ENCODE measurements around the gene TSPAN14. TPM values are rescaled to one million over a fixed set of nuclear protein-coding genes. Genes with fewer than 3 reads are reported as not detected.

The TSPAN14 gene
- total RNA-seq, 2 experiments from 2014 or later: 100 to 104 TPM

- CTCF ChIA-PET: interaction anchor here (0.9 to 20.7 kb wide), 3 partner anchors 10 to 75 kb away, joined by 3 to 579 read pairs (median 9); no protein-coding TSS in a partner anchor
- H3K4me1 Mint-ChIP-seq: peaks cover 40% of the 10 kb centered on the region
Measured at GRCh38 chr10:80515941-80516340, 61.8 kb downstream of the TSPAN14 start.

GRCh38 chr10:80516506-80517075 is 62.5 kb downstream of the TSPAN14 start:
- no peak for DNase-seq
- CTCF ChIA-PET: interaction anchor here (0.9 to 2.6 kb wide), 2 partner anchors 11 to 49 kb away, joined by 3 to 9 read pairs; no protein-coding TSS in a partner anchor
- peak; percentile 38 for ATAC-seq
- Mint-ChIP-seq H3K36me3 (peaks cover 55% of the 10 kb centered on the region), H3K9me3 (ENCODE audit: low read depth) (no peaks in the 10 kb centered on the region), H3K27me3 (no peaks in the 10 kb centered on the region), H3K27ac (peak overlapping the region; percentile 65), H3K4me3 (no peak overlapping the region), H3K4me1 (peaks cover 34% of the 10 kb centered on the region)

More at GRCh38 chr10:80515941-80516340, 61.8 kb downstream of the TSPAN14 start:
- Mint-ChIP-seq H3K4me3 (no peak overlapping the region), H3K36me3 (peaks cover 54% of the 10 kb centered on the region), H3K27me3 (no peaks in the 10 kb centered on the region), H3K9me3 (ENCODE audit: low read depth) (no peaks in the 10 kb centered on the region), H3K27ac (no peak overlapping the region)
- no peak for DNase-seq
- no peak for ATAC-seq

GRCh38 chr10:80517416-80518142 is 63.5 kb downstream of the TSPAN14 start:
- H3K4me3 Mint-ChIP-seq: no peak overlapping the region
- no peaks in the 10 kb centered on the region for H3K27me3 Mint-ChIP-seq
- DNase-seq: no peak
- no peak for ATAC-seq
- H3K9me3 Mint-ChIP-seq (ENCODE audit: low read depth): no peaks in the 10 kb centered on the region
- no peak overlapping the region for H3K27ac Mint-ChIP-seq
- H3K4me1 Mint-ChIP-seq: peaks cover 33% of the 10 kb centered on the region
- CTCF ChIA-PET: interaction anchor here (2.6 kb wide), 1 partner anchor 12 kb away, joined by 9 read pairs; no protein-coding TSS in a partner anchor
- peaks cover 45% of the 10 kb centered on the region for H3K36me3 Mint-ChIP-seq

- no peaks in the 10 kb centered on the region for H3K27me3 Mint-ChIP-seq
- peaks cover 38% of the 10 kb centered on the region for H3K4me1 Mint-ChIP-seq
- no peak for ATAC-seq
- H3K36me3 Mint-ChIP-seq: peaks cover 40% of the 10 kb centered on the region
- no peak for DNase-seq
- no peak overlapping the region for H3K4me3 Mint-ChIP-seq
- no peaks in the 10 kb centered on the region for H3K9me3 Mint-ChIP-seq (ENCODE audit: low read depth)
- H3K27ac Mint-ChIP-seq: peak overlapping the region; percentile 63
- CTCF ChIA-PET: interaction anchor here (2.6 kb wide), 1 partner anchor 12 kb away, joined by 9 read pairs; no protein-coding TSS in a partner anchor
Measured at GRCh38 chr10:80518143-80518806, 64.2 kb downstream of the TSPAN14 start.

GRCh38 chr10:80518807-80519360 is 64.8 kb downstream of the TSPAN14 start:
- ATAC-seq (no peak), DNase-seq (no peak)
- peak overlapping the region; percentile 63 for H3K27ac Mint-ChIP-seq
- no peaks in the 10 kb centered on the region for H3K9me3 Mint-ChIP-seq (ENCODE audit: low read depth)
- H3K36me3 Mint-ChIP-seq: peaks cover 36% of the 10 kb centered on the region
- CTCF ChIA-PET: interaction anchor here (1.7 to 1.8 kb wide), 2 partner anchors 13 to 75 kb away, joined by 4 read pairs; no protein-coding TSS in a partner anchor
- no peak overlapping the region for H3K4me3 Mint-ChIP-seq
- H3K27me3 Mint-ChIP-seq: no peaks in the 10 kb centered on the region
- H3K4me1 Mint-ChIP-seq: peaks cover 42% of the 10 kb centered on the region

GRCh38 chr10:80519936-80520650 is 66.0 kb downstream of the TSPAN14 start:
- peak overlapping the region; percentile 68 for H3K27ac Mint-ChIP-seq
- DNase-seq: no peak
- H3K36me3 Mint-ChIP-seq: peaks cover 28% of the 10 kb centered on the region
- peaks cover 51% of the 10 kb centered on the region for H3K4me1 Mint-ChIP-seq
- no peak for ATAC-seq
- H3K4me3 Mint-ChIP-seq: no peak overlapping the region
- CTCF ChIA-PET: interaction anchor here (1.3 to 1.8 kb wide), 3 partner anchors 9 to 76 kb away, joined by 4 to 6 read pairs (median 4); no protein-coding TSS in a partner anchor
- no peaks in the 10 kb centered on the region for H3K9me3 Mint-ChIP-seq (ENCODE audit: low read depth)
- H3K27me3 Mint-ChIP-seq: no peaks in the 10 kb centered on the region

- H3K9me3 Mint-ChIP-seq (ENCODE audit: low read depth): no peaks in the 10 kb centered on the region
- H3K4me1 Mint-ChIP-seq: peaks cover 58% of the 10 kb centered on the region
- DNase-seq (no peak), ATAC-seq (no peak)
- peak overlapping the region; percentile 68 for H3K27ac Mint-ChIP-seq
- no peaks in the 10 kb centered on the region for H3K27me3 Mint-ChIP-seq
- no peak overlapping the region for H3K4me3 Mint-ChIP-seq
- peaks cover 26% of the 10 kb centered on the region for H3K36me3 Mint-ChIP-seq
- CTCF ChIA-PET: interaction anchor here (1.3 to 1.8 kb wide), 3 partner anchors 10 to 77 kb away, joined by 4 to 6 read pairs (median 4); no protein-coding TSS in a partner anchor
Measured at GRCh38 chr10:80520661-80521470, 66.8 kb downstream of the TSPAN14 start.

- peaks cover 60% of the 10 kb centered on the region for H3K4me1 Mint-ChIP-seq
- ATAC-seq (no peak), DNase-seq (no peak)
- CTCF ChIA-PET: interaction anchor here (0.7 to 1.0 kb wide), 2 partner anchors 17 to 1271 kb away, joined by 3 read pairs; no protein-coding TSS in a partner anchor
- H3K27ac Mint-ChIP-seq: peak overlapping the region; percentile 34
- H3K9me3 Mint-ChIP-seq (ENCODE audit: low read depth): no peaks in the 10 kb centered on the region
- H3K4me3 Mint-ChIP-seq: no peak overlapping the region
- peaks cover 21% of the 10 kb centered on the region for H3K36me3 Mint-ChIP-seq
- H3K27me3 Mint-ChIP-seq: no peaks in the 10 kb centered on the region
Measured at GRCh38 chr10:80522756-80523363, 68.8 kb downstream of the TSPAN14 start.

- CTCF ChIA-PET: interaction anchor here (1.0 kb wide), 1 partner anchor 18 kb away, joined by 3 read pairs; no protein-coding TSS in a partner anchor
- Mint-ChIP-seq H3K36me3 (peaks cover 20% of the 10 kb centered on the region), H3K4me3 (no peak overlapping the region), H3K27ac (peak overlapping the region; percentile 64), H3K9me3 (ENCODE audit: low read depth) (no peaks in the 10 kb centered on the region), H3K27me3 (no peaks in the 10 kb centered on the region), H3K4me1 (peaks cover 63% of the 10 kb centered on the region)
- no peak for ATAC-seq
- DNase-seq: no peak
Measured at GRCh38 chr10:80523773-80524172, 69.7 kb downstream of the TSPAN14 start.

- Mint-ChIP-seq H3K4me3 (no peak overlapping the region), H3K27me3 (no peaks in the 10 kb centered on the region), H3K4me1 (peaks cover 64% of the 10 kb centered on the region), H3K36me3 (peaks cover 21% of the 10 kb centered on the region), H3K9me3 (ENCODE audit: low read depth) (no peaks in the 10 kb centered on the region), H3K27ac (peak overlapping the region; percentile 64)
- DNase-seq: no peak
- CTCF ChIA-PET: interaction anchor here (1.0 to 7.7 kb wide), 2 partner anchors 19 to 20 kb away, joined by 3 to 45 read pairs; no protein-coding TSS in a partner anchor
- ATAC-seq: no peak
Measured at GRCh38 chr10:80524190-80524909, 70.2 kb downstream of the TSPAN14 start.

GRCh38 chr10:80526218-80526617 is 72.1 kb downstream of the TSPAN14 start:
- no peak for ATAC-seq
- CTCF ChIA-PET: interaction anchor here (4.7 to 7.7 kb wide), 2 partner anchors 21 to 82 kb away, joined by 28 to 45 read pairs; no protein-coding TSS in a partner anchor
- Mint-ChIP-seq H3K36me3 (peaks cover 11% of the 10 kb centered on the region), H3K4me3 (no peak overlapping the region), H3K4me1 (peaks cover 73% of the 10 kb centered on the region), H3K9me3 (ENCODE audit: low read depth) (no peaks in the 10 kb centered on the region), H3K27ac (peak overlapping the region; percentile 73), H3K27me3 (no peaks in the 10 kb centered on the region)
- no peak for DNase-seq
